ENCODE measurements around the gene OR7C1.
A peak's percentile ranks its signal among the peaks of the same experiment; 100 is the strongest.
"Not testable (repeated sequence)": the region's sequence is repeated elsewhere in the genome, so short reads cannot be mapped to it uniquely, and the experiment has no call there.

OR7C1 gene

DNA sequence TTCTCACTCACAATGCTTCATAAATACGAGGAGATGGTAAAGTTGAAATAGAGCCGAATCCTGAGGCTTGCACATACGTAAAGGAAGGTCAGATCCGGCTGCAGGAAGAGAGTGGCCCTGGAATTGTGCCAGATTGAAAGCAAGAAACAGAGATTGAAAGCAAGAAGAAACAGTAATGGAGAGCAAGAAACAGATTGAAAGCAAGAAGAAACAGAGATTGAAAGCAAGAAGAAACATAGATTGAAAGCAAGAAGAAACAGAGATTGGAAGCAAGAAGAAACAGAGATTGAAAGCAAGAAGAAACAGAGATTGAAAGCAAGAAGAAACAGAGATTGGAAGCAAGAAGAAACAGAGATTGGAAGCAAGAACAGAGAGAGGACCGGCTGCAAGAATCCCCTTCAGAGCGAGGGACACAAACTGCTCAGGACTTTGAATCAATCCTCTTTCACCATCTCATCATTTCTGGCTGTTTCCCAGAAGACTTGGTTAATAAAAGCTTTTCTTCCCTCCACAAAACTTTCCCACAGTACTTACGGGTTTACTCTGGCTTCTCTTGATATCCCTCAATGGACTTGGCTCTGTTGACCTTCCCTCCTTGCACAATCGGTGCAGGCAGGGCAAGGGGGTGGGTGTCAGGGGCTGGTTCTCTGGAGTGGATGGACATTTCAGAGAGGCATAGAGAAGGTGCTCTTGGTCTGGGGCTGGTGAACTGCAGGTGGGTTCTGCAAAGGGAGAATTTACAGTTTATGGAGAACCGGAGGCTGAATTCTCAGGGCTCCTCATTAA lies 25.5 kb downstream of the OR7C1 start:
- Histone ChIP-seq H3K4me1 (ENCODE audit: insufficient read depth, insufficient read length) (no peaks in the 10 kb centered on the region), H3K9ac (ENCODE audit: insufficient read length, low read depth) (no peak overlapping the region), H3K4me3 (ENCODE audit: insufficient read length, low read depth) (no peak overlapping the region), H3K27me3 (ENCODE audit: insufficient read depth, insufficient read length) (peaks cover 5% of the 10 kb centered on the region), H3K9me3 (ENCODE audit: insufficient read depth, low read length) (no peaks in the 10 kb centered on the region), H3K36me3 (ENCODE audit: insufficient read depth, insufficient read length, low read length) (no peaks in the 10 kb centered on the region)
- DNase-seq (ENCODE audit: low read depth, low spot score): no peak
- TF ChIP-seq YY1 (IDR thresholded peaks at IDR 0.05; ENCODE audit: insufficient read depth, insufficient read length) (no peak), ZNF274 (IDR thresholded peaks at IDR 0.05; ENCODE audit: low read depth, low read length) (no peak), SUZ12 (IDR thresholded peaks at IDR 0.05; ENCODE audit: extremely low read depth, insufficient read depth, insufficient read length) (no peak)

DNA sequence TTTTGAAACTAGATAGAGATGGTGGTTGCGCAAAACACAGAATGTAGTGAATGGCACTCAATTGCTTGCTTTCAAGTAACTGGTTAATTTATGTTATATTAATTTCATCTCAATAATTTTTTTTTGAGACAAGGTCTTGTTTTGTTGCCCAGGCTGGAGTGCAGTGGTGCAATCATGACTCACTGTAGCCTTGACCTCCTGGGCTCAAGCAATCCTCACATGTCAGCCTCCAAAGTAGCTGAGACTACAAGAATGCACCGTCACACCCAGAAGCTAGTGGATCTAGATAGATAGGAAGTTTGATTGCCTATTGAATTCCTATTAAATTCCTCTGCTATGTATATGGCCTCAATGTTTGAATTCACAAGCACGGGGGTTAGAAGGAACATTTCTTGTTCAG lies 30.2 kb downstream of the OR7C1 start:
- Histone ChIP-seq H3K27me3 (ENCODE audit: insufficient read depth, insufficient read length) (peaks cover 3% of the 10 kb centered on the region), H3K4me3 (ENCODE audit: insufficient read length, low read depth) (no peak overlapping the region), H3K4me1 (ENCODE audit: insufficient read depth, insufficient read length) (peaks cover 2% of the 10 kb centered on the region), H3K36me3 (ENCODE audit: insufficient read depth, insufficient read length, low read length) (no peaks in the 10 kb centered on the region), H3K9ac (ENCODE audit: insufficient read length, low read depth) (no peak overlapping the region), H3K9me3 (ENCODE audit: insufficient read depth, low read length) (no peaks in the 10 kb centered on the region)
- TF ChIP-seq SUZ12 (IDR thresholded peaks at IDR 0.05; ENCODE audit: extremely low read depth, insufficient read depth, insufficient read length) (no peak), ZNF274 (IDR thresholded peaks at IDR 0.05; ENCODE audit: low read depth, low read length) (no peak), YY1 (IDR thresholded peaks at IDR 0.05; ENCODE audit: insufficient read depth, insufficient read length) (no peak)
- no peak for DNase-seq (ENCODE audit: low read depth, low spot score)

DNA sequence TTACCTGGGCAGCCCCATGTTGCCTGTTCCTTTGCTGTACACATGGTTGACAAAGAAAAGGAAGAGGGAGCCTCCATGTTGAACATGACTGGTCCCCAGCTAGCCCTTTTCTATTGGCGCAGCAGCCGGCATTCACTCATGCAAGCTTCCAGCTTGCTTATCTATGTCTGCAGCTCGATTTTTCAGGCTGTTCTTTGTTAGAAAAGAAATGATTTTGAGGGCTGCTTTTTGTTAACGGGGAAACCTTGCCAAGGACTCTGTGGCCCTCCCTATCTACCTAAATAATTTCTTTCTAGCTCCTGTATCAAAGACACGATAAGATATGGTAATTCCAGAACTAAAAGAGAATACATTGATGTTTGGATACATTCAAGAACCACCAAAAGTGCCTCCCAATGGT lies 36.2 kb downstream of the OR7C1 start:
- Histone ChIP-seq H3K27me3 (ENCODE audit: insufficient read depth, insufficient read length) (no peaks in the 10 kb centered on the region), H3K9me3 (ENCODE audit: insufficient read depth, low read length) (no peaks in the 10 kb centered on the region), H3K36me3 (ENCODE audit: insufficient read depth, insufficient read length, low read length) (no peaks in the 10 kb centered on the region), H3K9ac (ENCODE audit: insufficient read length, low read depth) (no peak overlapping the region), H3K4me3 (ENCODE audit: insufficient read length, low read depth) (no peak overlapping the region), H3K4me1 (ENCODE audit: insufficient read depth, insufficient read length) (no peaks in the 10 kb centered on the region)
- TF ChIP-seq YY1 (IDR thresholded peaks at IDR 0.05; ENCODE audit: insufficient read depth, insufficient read length) (no peak), ZNF274 (IDR thresholded peaks at IDR 0.05; ENCODE audit: low read depth, low read length) (no peak), SUZ12 (IDR thresholded peaks at IDR 0.05; ENCODE audit: extremely low read depth, insufficient read depth, insufficient read length) (no peak)
- DNase-seq (ENCODE audit: low read depth, low spot score): no peak

DNA sequence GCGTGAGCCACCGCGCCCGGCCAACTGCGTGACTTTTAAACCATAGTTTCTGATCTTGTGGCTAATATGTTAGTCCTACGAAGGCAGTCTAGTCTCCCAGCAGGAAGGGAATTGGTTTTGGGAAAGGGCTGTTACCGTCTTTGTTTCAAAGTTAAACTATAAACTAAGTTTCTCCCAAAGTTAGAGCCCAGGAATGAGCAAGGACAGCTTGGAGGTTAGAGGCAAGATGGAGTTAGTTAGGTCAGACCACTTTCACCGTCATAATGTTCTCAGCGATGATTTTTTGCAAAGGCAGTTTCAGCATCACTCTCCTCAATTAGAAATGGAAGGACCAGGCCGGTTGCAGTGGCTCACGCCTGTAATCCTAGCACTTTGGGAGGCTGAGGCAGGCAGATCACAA lies 39.0 kb downstream of the OR7C1 start:
- DNase-seq (ENCODE audit: low read depth, low spot score): no peak
- H3K27me3 ChIP-seq (ENCODE audit: insufficient read depth, insufficient read length): no peaks in the 10 kb centered on the region
- TF ChIP-seq YY1 (IDR thresholded peaks at IDR 0.05; ENCODE audit: insufficient read depth, insufficient read length) (no peak), SUZ12 (IDR thresholded peaks at IDR 0.05; ENCODE audit: extremely low read depth, insufficient read depth, insufficient read length) (no peak), ZNF274 (IDR thresholded peaks at IDR 0.05; ENCODE audit: low read depth, low read length) (no peak)
- H3K9ac ChIP-seq (ENCODE audit: insufficient read length, low read depth): no peak overlapping the region
- no peak overlapping the region for H3K4me3 ChIP-seq (ENCODE audit: insufficient read length, low read depth)
- no peaks in the 10 kb centered on the region for H3K9me3 ChIP-seq (ENCODE audit: insufficient read depth, low read length)
- H3K4me1 ChIP-seq (ENCODE audit: insufficient read depth, insufficient read length): no peaks in the 10 kb centered on the region
- no peaks in the 10 kb centered on the region for H3K36me3 ChIP-seq (ENCODE audit: insufficient read depth, insufficient read length, low read length)

DNA sequence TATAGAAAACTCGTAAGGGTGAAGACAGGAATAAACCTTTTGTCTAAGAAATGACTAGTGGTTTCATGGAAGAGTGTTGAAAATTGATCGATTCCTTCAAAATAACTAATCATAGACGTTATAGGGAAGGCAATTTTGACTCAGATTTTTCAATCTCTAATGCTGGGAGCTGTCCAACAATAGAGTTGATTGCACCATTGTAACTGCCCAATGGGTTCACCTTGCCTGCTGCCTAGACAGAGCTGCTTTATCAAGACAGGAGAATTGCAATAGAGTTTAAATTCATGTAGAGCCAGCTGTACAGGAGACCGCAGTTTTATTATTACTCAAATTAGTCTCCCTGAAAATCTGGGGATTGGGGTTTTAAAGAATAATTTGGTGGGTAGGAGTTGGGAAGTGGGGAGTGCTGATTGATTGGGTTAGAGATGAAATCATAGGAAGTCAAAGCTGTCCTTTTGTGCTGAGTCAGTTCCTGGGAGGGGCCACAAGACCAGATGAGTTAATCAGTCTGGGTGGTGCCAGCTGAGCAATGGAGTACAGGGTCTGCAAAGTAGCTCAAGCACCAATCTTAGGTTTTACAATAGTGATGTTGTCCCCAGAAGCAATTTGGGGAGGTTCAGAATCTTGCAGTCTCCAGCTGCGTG lies 39.8 kb downstream of the OR7C1 start:
- Histone ChIP-seq H3K4me3 (ENCODE audit: insufficient read length, low read depth) (no peak overlapping the region), H3K36me3 (ENCODE audit: insufficient read depth, insufficient read length, low read length) (no peaks in the 10 kb centered on the region), H3K27me3 (ENCODE audit: insufficient read depth, insufficient read length) (no peaks in the 10 kb centered on the region), H3K9me3 (ENCODE audit: insufficient read depth, low read length) (no peaks in the 10 kb centered on the region), H3K4me1 (ENCODE audit: insufficient read depth, insufficient read length) (no peaks in the 10 kb centered on the region), H3K9ac (ENCODE audit: insufficient read length, low read depth) (no peak overlapping the region)
- no peak for TF ChIP-seq SUZ12 (IDR thresholded peaks at IDR 0.05; ENCODE audit: extremely low read depth, insufficient read depth, insufficient read length)
- no peak for DNase-seq (ENCODE audit: low read depth, low spot score)

DNA sequence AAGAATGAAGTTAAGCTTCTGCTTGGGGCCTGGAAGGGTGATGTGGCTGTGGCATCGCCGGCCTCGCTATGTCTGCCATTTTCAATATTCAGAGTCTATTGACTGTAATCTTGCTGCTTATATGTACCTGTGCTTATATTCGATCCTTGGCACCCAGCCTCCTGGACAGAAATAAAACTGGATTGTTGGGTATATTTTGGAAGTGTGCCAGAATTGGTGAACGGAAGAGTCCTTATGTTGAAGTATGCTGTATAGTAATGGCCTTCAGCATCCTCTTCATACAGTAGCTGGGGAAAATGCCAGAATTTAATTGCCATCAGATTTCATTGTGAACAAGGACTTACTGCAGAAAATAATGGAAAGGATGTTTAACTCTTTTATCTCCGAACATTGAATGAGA lies 42.7 kb downstream of the OR7C1 start:
- not testable (repeated sequence) for H3K4me1 ChIP-seq (ENCODE audit: insufficient read depth, insufficient read length); H3K27me3 ChIP-seq (ENCODE audit: insufficient read depth, insufficient read length); H3K9ac ChIP-seq (ENCODE audit: insufficient read length, low read depth); H3K36me3 ChIP-seq (ENCODE audit: insufficient read depth, insufficient read length, low read length); H3K4me3 ChIP-seq (ENCODE audit: insufficient read length, low read depth); DNase-seq (ENCODE audit: low read depth, low spot score); H3K9me3 ChIP-seq (ENCODE audit: insufficient read depth, low read length)

- no peaks in the 10 kb centered on the region for H3K36me3 ChIP-seq (ENCODE audit: insufficient read depth, insufficient read length, low read length)
- peak overlapping the region; percentile 54 for H3K9ac ChIP-seq (ENCODE audit: insufficient read length, low read depth)
- H3K9me3 ChIP-seq (ENCODE audit: insufficient read depth, low read length): no peaks in the 10 kb centered on the region
- H3K4me3 ChIP-seq (ENCODE audit: insufficient read length, low read depth): peak overlapping the region; percentile 10
- TF ChIP-seq YY1 (IDR thresholded peaks at IDR 0.05; ENCODE audit: insufficient read depth, insufficient read length) (no peak), ZNF274 (IDR thresholded peaks at IDR 0.05; ENCODE audit: low read depth, low read length) (no peak), SUZ12 (IDR thresholded peaks at IDR 0.05; ENCODE audit: extremely low read depth, insufficient read depth, insufficient read length) (no peak)
- peaks cover 6% of the 10 kb centered on the region for H3K4me1 ChIP-seq (ENCODE audit: insufficient read depth, insufficient read length)
- peak; percentile 49 for DNase-seq (ENCODE audit: low read depth, low spot score)
- no peaks in the 10 kb centered on the region for H3K27me3 ChIP-seq (ENCODE audit: insufficient read depth, insufficient read length)
Measured at GRCh38 chr19:14786421-14786851, 48.5 kb downstream of the OR7C1 start.

DNA sequence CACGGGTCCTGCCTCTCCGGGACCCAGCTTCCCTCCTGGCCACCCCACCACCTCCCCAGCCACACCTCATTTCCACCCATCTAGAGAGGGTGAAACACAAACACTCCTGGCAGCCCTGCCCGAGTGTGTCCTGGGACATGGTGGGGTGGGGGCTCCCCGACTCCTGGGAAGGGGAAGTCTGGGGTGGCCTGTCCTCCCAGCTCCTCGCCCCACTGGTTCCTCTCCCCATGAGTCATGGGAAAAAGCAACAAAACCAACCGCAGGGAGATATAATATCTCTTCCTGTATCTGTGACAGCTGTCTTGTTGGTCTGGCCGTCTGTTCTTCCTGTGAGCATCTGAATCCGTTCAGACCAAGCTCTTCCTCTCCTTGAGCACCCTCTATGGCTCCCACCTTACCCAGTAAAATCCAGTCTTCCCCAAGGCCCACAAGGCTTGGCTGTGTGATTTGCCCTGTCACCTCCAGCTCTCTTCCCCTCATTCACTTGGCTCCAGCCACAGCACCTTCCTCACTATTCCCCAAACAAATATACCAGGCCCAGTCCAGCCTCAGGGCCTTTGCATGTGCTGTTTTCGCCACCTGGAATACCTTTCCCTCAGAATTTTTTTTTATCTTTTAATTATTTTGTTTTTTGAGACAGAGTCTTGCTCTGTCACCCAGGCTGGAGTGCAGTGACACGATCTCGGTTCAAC lies 49.7 kb downstream of the OR7C1 start:
- H3K9ac ChIP-seq (ENCODE audit: insufficient read length, low read depth); H3K4me3 ChIP-seq (ENCODE audit: insufficient read length, low read depth); H3K36me3 ChIP-seq (ENCODE audit: insufficient read depth, insufficient read length, low read length); H3K4me1 ChIP-seq (ENCODE audit: insufficient read depth, insufficient read length); H3K9me3 ChIP-seq (ENCODE audit: insufficient read depth, low read length); H3K27me3 ChIP-seq (ENCODE audit: insufficient read depth, insufficient read length); DNase-seq (ENCODE audit: low read depth, low spot score): not testable (repeated sequence)

DNA sequence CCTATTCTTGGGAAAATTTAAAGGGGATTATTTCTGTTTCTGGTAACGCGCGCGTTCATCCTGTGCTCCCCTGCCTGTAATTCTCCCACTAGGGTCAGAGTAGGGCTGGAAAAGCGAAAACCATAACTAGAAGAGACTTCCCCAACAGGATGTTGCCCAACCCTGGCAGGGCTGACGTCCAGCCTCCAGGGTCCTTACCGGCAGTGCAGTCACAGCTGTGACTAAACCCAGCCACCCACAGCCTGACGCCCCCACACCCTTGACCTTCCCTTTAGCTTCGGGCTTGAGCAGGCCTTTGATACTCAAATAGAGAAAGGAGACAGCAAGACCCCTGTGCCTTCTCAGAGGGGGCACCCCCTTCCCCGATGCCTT lies 50.3 kb downstream of the OR7C1 start:
- H3K36me3 ChIP-seq (ENCODE audit: insufficient read depth, insufficient read length, low read length); H3K9me3 ChIP-seq (ENCODE audit: insufficient read depth, low read length); H3K4me1 ChIP-seq (ENCODE audit: insufficient read depth, insufficient read length); H3K9ac ChIP-seq (ENCODE audit: insufficient read length, low read depth); H3K4me3 ChIP-seq (ENCODE audit: insufficient read length, low read depth); H3K27me3 ChIP-seq (ENCODE audit: insufficient read depth, insufficient read length); DNase-seq (ENCODE audit: low read depth, low spot score): not testable (repeated sequence)

GRCh38 chr19:14783410-14783998 lies 51.5 kb downstream of the OR7C1 start:
- not testable (repeated sequence) for H3K36me3 ChIP-seq (ENCODE audit: insufficient read depth, insufficient read length, low read length); DNase-seq (ENCODE audit: low read depth, low spot score); H3K27me3 ChIP-seq (ENCODE audit: insufficient read depth, insufficient read length); H3K4me1 ChIP-seq (ENCODE audit: insufficient read depth, insufficient read length); H3K9ac ChIP-seq (ENCODE audit: insufficient read length, low read depth); H3K4me3 ChIP-seq (ENCODE audit: insufficient read length, low read depth); H3K9me3 ChIP-seq (ENCODE audit: insufficient read depth, low read length)

All from NT2/D1 (cell line).